Breast epithelium (tissue), 4 donors: ENCODE results near the gene ARNT2. TPM values are rescaled to one million over a fixed set of nuclear protein-coding genes. Genes with fewer than 3 reads are reported as not detected.

Experiments used
- DNase-seq, 2 donors: peaks; one replicate each; pipeline ENCODE4 v3.0.0-alpha.2; 2019; ENCODE audit warnings: low spot score in 2 of 2
- H3K27ac ChIP-seq, 2 donors: fragments of 200-600 bp; sonication (generic) in 1 of 2; one replicate each; pipeline ENCODE4 v1.5.1; 2016 to 2019; ENCODE audit warnings: mild to moderate bottlenecking in 1 of 2
- H3K27me3 ChIP-seq, 2 donors: fragments of 200-600 bp; sonication (generic) in 1 of 2; one replicate each; pipeline versions ENCODE4 v1.5.1 to v1.6.0; 2017 to 2019; ENCODE audit warnings: control low read depth in 1 of 2, mild to moderate bottlenecking in 1 of 2
- H3K36me3 ChIP-seq: fragments of 200-600 bp; one replicate; pipeline ENCODE4 v1.5.1; 2019
- H3K4me1 ChIP-seq, 2 donors: fragments of 200-600 bp; sonication (generic); one replicate each; pipeline ENCODE4 v1.5.1; 2016 to 2019; ENCODE audit warnings: control low read depth in 1 of 2
- H3K4me3 ChIP-seq, 3 donors: fragments of 200-600 bp; sonication (generic); 1 replicate in 2 of 3; 2 replicates in 1 of 3; pipeline ENCODE4 v1.5.1; 2016 to 2019; ENCODE audit warnings: mild to moderate bottlenecking in 3 of 3, moderate library complexity in 2 of 3
- H3K9me3 ChIP-seq, 2 donors: fragments of 200-600 bp; sonication (generic) in 1 of 2; one replicate each; pipeline ENCODE4 v1.5.1; 2016 to 2019; ENCODE audit warnings: control low read depth in 1 of 2
- CTCF ChIP-seq, 3 donors: fragments of 450-650 bp; IDR thresholded peaks; one replicate each; pipeline ENCODE4 v1.5.1; 2016 to 2017; ENCODE audit warnings: antibody characterized with exemption in 3 of 3, mild to moderate bottlenecking in 3 of 3, moderate library complexity in 3 of 3
- POLR2A ChIP-seq: fragments of 450-650 bp; IDR thresholded peaks from one replicate; pipeline ENCODE4 v1.6.1; 2016; ENCODE audit warnings: antibody characterized with exemption, mild to moderate bottlenecking, moderate library complexity
- POLR2AphosphoS5 ChIP-seq, 3 donors: sonication (generic); formaldehyde crosslinking; IDR thresholded peaks; one replicate each; pipeline ENCODE4 v1.6.1; 2017; ENCODE audit warnings: antibody characterized with exemption in 3 of 3
- intact Hi-C: fragments of 100-400 bp; cut with DNase I; formaldehyde crosslinking; loops from one replicate; pipeline ENCODE4 v1.15.1; 2023; ENCODE audit warnings: low total_unique reads
- total RNA-seq, 3 donors: library from RNA; depleted of rRNA; stranded (reverse); fragments of >200 nt; gene quantifications; one replicate each; pipeline ENCODE4 v1.1.0, GENCODE V29; 2016

The ARNT2 gene
- total RNA-seq, 3 donors from 2014 or later: 5.9 to 8.5 (median 7.0) TPM

GRCh38 chr15:80375968-80376891, 28.0 kb upstream of the ARNT2 start:
- no peaks in the 10 kb centered on the region for H3K4me1 ChIP-seq
- no peak for DNase-seq
- no peak overlapping the region for H3K4me3 ChIP-seq
- H3K27ac ChIP-seq: no peak overlapping the region
- H3K27me3 ChIP-seq: no peaks in the 10 kb centered on the region
- H3K9me3 ChIP-seq: no peaks in the 10 kb centered on the region
- TF ChIP-seq CTCF (IDR thresholded peaks at IDR 0.05): no peak
- no peak for TF ChIP-seq POLR2A
- no peak for TF ChIP-seq POLR2AphosphoS5 (IDR thresholded peaks at IDR 0.05)
- no peaks in the 10 kb centered on the region for H3K36me3 ChIP-seq
- intact Hi-C loops: no loop called here

GRCh38 chr15:80379693-80380092, 24.5 kb upstream of the ARNT2 start:
- H3K9me3 ChIP-seq: no peaks in the 10 kb centered on the region

GRCh38 chr15:80380154-80380553, 24.0 kb upstream of the ARNT2 start:
- no peaks in the 10 kb centered on the region for H3K27me3 ChIP-seq
- H3K27ac ChIP-seq: no peak overlapping the region
- no peak overlapping the region for H3K4me3 ChIP-seq
- intact Hi-C loops: no loop called here
- TF ChIP-seq CTCF (IDR thresholded peaks at IDR 0.05) (no peak), POLR2AphosphoS5 (IDR thresholded peaks at IDR 0.05) (no peak), POLR2A (no peak)
- no peaks in the 10 kb centered on the region for H3K36me3 ChIP-seq
- DNase-seq: no peak
- H3K9me3 ChIP-seq: no peaks in the 10 kb centered on the region
- H3K4me1 ChIP-seq: no peaks in the 10 kb centered on the region

More at GRCh38 chr15:80379693-80380092, 24.5 kb upstream of the ARNT2 start:
- no peaks in the 10 kb centered on the region for H3K27me3 ChIP-seq
- no peaks in the 10 kb centered on the region for H3K36me3 ChIP-seq
- no peak overlapping the region for H3K27ac ChIP-seq
- DNase-seq: no peak
- intact Hi-C loops: no loop called here
- TF ChIP-seq CTCF (IDR thresholded peaks at IDR 0.05) (no peak), POLR2AphosphoS5 (IDR thresholded peaks at IDR 0.05) (no peak), POLR2A (no peak)
- H3K4me1 ChIP-seq: no peaks in the 10 kb centered on the region
- H3K4me3 ChIP-seq: no peak overlapping the region

GRCh38 chr15:80382285-80382684, 21.9 kb upstream of the ARNT2 start:
- no peaks in the 10 kb centered on the region for H3K9me3 ChIP-seq
- intact Hi-C loops: no loop called here
- DNase-seq: no peak
- no peaks in the 10 kb centered on the region for H3K4me1 ChIP-seq
- no peak overlapping the region for H3K4me3 ChIP-seq
- no peaks in the 10 kb centered on the region for H3K27me3 ChIP-seq
- H3K27ac ChIP-seq: no peak overlapping the region
- H3K36me3 ChIP-seq: no peaks in the 10 kb centered on the region
- TF ChIP-seq POLR2AphosphoS5 (IDR thresholded peaks at IDR 0.05) (no peak), POLR2A (no peak), CTCF (IDR thresholded peaks at IDR 0.05) (no peak)

GRCh38 chr15:80384432-80384831, 19.8 kb upstream of the ARNT2 start:
- H3K4me3 ChIP-seq: no peak overlapping the region
- TF ChIP-seq CTCF (IDR thresholded peaks at IDR 0.05) (no peak), POLR2AphosphoS5 (IDR thresholded peaks at IDR 0.05) (no peak), POLR2A (no peak)
- intact Hi-C loops: no loop called here

More at GRCh38 chr15:80384432-80384831, 19.8 kb upstream of the ARNT2 start:
- H3K36me3 ChIP-seq: no peaks in the 10 kb centered on the region
- no peaks in the 10 kb centered on the region for H3K4me1 ChIP-seq
- DNase-seq: no peak
- peaks cover 0 to 3% of the 10 kb centered on the region in 2 donors for H3K27me3 ChIP-seq
- H3K9me3 ChIP-seq: no peaks in the 10 kb centered on the region
- no peak overlapping the region for H3K27ac ChIP-seq
